Retinal pigment epithelial cell (primary cell): ENCODE measurements around the gene TMSB15B.
"Not testable (repeated sequence)": the region's sequence is repeated elsewhere in the genome, so short reads cannot be mapped to it uniquely, and the experiment has no call there.

ENCODE experiments used
- DNase-seq: peaks from one replicate; pipeline ENCODE4 v3.0.0-alpha.2; 2010; ENCODE audit warnings: low read depth
- H3K4me3 ChIP-seq: 2 replicates; pipeline ENCODE4 v1.5.1; 2011; ENCODE audit warnings: mild to moderate bottlenecking, low read length, control low read depth, moderate library complexity
- TF ChIP-seq, protein P1 (sequence below): conservative IDR thresholded peaks from 2 replicates; pipeline ENCODE4 v1.5.1; 2011; ENCODE audit warnings: low read depth, low read length, control low read depth, inconsistent platforms

The TMSB15B gene

DNA sequence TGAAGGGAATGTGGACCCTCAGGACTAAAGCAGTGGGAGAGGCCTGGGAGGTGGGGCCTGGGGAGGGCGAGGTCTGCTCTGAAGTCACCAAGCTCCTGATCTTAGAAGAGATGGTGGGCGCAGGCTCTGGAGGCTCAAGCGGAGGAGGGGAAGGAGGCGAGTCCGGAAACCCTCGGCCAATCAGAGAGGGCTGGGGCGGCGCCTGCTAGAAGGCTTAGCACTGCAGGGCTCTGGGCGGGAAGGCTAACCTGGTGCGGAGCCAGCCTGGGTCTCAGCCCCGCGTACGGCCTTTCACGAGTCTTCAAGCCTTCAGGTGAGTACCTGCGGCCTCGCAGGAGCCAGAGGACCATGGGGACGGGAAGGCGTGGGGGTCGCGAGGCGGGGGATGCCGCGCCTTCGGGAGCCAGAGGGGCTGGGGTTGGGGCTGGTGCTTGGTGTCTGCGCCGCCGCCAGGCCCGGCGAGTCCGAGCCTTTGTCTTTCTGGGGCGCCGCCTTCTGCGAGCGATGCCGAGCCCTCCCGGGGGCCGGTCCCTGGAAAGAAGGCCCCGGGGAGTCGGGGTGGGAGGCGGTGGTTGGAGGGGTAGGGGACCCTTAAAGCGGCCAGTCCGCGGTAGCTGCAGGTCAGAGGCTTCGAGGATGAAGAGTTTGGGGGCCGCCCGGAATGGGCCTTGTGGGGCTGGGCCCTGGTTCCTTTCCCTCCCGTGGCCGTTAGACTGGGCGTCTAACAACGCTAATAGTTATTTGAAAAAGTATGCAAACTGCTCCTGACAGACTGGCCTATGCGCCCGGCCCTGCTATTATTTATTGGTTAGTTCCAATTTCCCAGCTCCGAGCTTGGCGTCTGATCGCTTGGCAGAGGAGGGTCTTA is at the start of gene TMSB15B:
Gene TMSB15B (plus strand): TSS at position 217 of the 868 bp plus-strand sequence.
- not testable (repeated sequence) for DNase-seq, H3K4me3 ChIP-seq

DNA sequence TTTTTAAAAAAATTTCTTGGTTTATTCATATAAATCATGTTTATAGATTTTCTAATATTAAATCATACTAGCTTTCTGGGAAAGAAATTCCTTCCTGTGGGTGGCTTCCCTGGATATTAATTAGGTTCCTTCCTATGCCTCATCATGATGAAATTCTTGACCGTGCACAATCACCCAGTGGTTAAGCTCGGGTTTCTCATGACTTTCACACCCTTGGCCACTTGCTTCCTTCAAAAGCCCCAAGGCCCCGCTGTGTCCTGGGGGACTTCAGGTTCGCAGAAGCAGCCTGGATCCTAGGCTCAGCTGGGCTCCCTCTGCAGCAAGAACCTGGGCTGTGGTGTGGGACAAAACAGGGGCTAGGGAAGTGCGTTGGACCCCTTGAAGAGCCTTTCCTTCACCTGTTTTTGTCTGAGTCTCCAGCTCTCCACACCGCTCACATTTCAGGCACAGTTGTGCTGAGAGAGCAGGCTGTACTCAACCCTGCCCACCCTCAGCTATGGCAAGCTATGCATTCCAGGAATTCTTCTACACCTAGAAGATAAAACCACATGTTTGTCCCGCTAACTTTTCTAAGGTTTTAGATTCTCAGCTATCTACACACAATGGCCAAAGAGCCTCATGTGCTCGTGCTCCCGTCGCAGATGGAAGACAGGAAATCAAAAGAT is 48.9 kb upstream of the TMSB15B start:
- TF ChIP-seq, protein P1, sequence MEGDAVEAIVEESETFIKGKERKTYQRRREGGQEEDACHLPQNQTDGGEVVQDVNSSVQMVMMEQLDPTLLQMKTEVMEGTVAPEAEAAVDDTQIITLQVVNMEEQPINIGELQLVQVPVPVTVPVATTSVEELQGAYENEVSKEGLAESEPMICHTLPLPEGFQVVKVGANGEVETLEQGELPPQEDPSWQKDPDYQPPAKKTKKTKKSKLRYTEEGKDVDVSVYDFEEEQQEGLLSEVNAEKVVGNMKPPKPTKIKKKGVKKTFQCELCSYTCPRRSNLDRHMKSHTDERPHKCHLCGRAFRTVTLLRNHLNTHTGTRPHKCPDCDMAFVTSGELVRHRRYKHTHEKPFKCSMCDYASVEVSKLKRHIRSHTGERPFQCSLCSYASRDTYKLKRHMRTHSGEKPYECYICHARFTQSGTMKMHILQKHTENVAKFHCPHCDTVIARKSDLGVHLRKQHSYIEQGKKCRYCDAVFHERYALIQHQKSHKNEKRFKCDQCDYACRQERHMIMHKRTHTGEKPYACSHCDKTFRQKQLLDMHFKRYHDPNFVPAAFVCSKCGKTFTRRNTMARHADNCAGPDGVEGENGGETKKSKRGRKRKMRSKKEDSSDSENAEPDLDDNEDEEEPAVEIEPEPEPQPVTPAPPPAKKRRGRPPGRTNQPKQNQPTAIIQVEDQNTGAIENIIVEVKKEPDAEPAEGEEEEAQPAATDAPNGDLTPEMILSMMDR = peak; percentile 8
- DNase-seq = peak; percentile 21
- H3K4me3 ChIP-seq = no peak overlapping the region

DNA sequence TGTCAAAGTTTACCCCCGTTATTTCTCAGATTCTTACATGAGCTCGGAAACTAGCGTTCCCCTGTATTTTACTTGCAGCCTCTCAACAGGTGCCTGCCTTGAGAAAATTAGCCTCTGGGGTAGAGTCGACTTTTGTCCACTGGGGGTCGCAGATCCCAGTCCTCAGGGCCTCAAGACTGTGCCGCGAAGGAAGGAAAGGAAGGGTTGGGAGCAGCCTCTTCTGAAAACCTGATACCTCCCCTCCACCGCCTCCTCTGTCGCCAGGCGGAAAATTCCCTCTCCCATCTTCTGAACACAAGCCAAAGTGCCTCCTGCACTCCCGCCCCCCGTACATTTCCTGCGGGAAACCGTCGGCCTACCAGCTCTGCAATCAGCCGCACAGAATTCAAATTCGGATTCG is 44.4 kb upstream of the TMSB15B start:
- H3K4me3 ChIP-seq = peak overlapping the region; percentile 59
- TF ChIP-seq, protein P1 = peak; percentile 69
- DNase-seq = peak; percentile 20

DNA sequence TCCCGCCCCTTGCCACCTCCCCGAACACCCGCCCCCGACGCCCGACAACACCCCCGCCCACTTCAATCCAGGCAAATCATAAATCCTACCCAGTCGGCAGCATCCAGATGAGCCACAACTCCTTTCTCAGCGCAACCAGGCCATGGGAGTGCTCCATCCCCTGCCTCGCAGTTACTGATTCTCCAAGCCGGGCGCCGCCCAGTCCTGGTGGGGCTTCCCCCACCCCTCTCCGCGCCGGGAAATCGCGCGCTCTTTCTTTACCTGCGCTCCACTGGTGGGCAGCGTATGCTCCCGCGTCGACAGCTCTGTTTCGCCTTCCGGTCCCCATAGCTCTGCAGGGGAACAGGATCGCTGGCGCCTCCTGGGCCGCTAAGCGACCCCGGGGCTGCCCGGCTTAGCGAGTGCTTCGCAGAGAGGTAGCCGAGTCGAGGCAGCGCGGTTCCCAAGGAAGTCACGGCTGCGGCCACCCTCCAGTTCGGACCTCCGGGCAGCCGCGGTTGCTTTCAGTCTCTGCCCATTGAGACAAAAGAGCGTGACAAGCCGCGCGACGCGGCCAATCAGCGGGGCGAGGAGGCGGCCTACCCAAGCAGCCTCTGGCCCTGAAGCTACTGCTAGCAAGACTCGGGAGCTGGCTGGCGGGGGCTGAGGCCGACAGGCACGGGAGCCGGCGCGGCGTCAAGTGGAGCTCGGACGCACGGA is 43.7 kb upstream of the TMSB15B start:
- peak overlapping the region; percentile 59 for H3K4me3 ChIP-seq
- TF ChIP-seq, protein P1 = no peak
- DNase-seq = peak; percentile 18

DNA sequence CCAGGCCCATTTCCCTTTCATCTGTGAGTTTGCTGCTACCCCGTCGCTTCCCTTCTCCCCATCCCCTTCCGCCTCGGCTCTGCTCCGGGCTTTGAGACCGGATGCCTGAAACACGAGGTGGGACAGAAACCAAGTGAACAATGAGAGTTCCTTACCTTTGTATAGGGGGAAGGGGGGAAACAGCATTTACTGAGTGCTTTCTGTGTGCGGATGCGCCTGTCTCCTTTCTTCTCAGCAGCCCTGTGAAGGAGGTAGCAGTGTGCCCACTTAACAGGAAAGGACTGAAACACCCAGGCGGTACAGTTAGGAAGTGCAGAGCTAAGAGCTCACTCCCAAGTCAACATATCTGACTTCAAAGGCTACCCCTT is 43.2 kb upstream of the TMSB15B start:
- TF ChIP-seq, protein P1 = peak; percentile 39
- H3K4me3 ChIP-seq = peak overlapping the region; percentile 59
- DNase-seq = peak; percentile 3

DNA sequence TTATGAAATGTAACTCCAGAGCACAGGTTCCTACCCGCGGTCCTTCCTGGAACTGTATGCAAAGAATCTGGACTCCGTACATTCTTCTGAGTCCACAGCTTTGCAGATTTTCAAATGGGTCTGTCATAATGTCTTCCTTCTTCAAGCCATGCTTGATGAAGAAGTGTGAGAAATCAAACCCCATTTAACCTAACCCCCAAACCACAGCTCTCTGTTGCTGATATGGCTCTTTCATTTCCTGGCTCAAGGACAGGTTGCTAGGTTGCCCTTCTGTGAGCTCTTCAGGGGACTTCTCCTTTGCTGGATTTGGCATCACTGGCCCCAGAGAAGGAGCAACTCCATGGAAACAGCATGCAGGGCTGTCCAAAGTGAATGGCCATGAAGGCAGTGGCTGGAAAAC is 41.9 kb upstream of the TMSB15B start:
- DNase-seq, H3K4me3 ChIP-seq: not testable (repeated sequence)

DNA sequence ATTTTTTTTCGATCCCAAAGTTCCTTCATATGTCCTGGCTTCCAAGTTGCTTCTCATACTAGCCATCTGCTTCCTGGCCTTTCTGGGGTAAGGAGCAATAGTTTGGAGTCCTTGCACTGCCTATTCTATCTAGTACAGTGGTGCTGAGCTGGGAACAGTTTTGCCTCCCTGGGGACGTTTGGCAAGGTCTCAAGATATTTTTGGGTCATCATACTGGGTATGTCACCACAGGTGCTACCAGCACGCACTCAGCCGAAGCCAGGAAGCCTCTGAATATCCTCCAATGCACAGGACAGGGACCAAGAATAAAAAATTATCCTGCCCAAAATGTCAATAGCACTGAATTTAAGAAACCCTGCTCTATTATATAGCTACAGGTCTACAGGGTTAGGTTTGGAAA is 35.4 kb upstream of the TMSB15B start:
- no peak overlapping the region for H3K4me3 ChIP-seq
- TF ChIP-seq, protein P1 = no peak
- no peak for DNase-seq
